GM18858 (cell line): ENCODE data around the gene CFAP77.

Source experiments
- ATAC-seq: cut with Tn5 transposase; IDR thresholded peaks from one replicate; pipeline ENCODE4 v1.9.1; 2021; ENCODE audit not compliant: unreplicated experiment

The CFAP77 gene

DNA sequence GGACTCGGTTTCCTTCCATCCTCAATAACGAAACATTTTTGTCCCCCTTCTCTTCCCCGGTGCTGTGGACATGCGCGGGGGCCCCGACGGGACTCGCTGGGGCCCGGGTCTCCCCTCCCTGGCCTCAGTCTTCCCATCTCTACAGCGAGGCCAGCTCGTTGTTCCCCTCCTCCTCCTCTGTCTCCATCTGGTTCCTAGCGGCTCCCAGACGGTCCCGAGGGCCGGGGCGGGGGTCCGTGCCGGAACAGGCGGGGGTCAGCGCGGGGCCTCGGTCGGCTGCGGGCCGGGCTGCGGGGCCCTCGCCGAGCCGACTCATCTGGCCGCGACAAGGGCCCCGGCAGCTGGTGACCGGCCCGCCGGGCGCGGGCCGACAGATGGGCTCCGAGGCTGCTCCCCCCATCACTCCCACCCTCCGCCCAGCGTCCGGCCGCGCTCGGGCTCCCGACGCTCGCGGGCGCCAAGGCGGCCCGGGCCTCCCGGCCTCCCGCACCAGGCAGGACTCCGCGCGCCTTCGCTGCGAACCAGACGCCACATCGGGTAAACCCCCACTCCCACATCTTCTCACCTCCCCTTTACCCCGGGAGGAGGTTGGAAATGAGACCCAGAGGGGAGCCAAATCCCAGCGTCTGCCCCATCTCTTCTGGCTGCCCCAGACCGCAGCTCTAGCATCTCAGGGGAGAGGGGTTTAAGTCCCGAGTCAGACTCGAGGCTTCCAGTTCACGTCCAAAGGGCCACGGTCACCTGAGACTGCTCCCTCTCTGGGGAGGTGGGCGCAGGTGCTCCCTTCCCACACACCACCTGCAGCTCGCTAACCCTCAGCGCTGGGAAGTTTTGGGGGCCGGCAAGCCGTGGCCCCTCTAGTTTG lies 180.5 kb downstream of the CFAP77 start:
- ATAC-seq = no peak

DNA sequence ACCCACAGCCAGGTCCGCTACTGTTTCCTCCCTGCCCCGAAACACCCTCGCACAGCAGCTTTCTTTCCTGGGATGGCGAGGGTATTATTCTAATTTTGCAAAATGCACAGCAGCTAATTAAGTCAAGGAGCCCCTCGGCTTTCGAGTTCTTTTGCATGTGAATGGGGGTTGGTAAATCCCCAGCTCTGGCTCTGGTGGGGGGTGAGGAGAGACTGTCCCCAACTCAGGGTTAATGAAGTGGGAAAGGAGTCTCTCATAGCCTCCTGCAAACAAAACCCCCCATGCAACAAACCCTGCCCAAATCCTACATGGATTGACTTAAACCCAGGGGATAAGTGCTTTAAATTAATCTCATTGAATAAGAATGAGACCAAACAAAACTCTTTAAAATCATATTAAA lies 181.2 kb downstream of the CFAP77 start:
- no peak for ATAC-seq

DNA sequence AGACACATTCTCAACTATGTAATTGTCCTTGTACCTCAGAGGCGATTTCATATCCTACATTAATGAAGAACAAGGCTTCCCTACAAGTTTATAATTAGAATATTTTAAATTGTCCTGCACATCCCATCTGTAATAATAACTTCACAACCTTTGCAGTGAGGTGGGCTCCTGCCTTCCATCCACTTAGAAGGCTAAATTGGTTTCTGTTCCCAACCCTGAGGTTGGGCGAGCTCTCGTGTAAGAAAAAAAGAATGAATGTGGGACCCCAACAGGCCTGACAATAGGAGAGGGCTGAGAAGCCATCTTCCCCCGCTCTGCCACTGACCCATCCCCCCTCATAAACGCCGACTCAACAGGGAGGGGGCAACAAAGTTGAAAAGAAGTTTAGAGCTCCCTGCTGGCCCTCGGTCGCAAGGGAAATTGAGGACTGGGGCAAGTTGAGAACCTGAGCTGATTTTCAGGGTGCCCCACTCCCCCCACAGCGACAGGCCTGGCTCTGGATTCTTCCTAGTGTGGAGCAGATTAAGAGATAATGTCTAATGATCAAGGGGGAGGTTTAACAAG lies 181.8 kb downstream of the CFAP77 start:
- ATAC-seq = no peak

DNA sequence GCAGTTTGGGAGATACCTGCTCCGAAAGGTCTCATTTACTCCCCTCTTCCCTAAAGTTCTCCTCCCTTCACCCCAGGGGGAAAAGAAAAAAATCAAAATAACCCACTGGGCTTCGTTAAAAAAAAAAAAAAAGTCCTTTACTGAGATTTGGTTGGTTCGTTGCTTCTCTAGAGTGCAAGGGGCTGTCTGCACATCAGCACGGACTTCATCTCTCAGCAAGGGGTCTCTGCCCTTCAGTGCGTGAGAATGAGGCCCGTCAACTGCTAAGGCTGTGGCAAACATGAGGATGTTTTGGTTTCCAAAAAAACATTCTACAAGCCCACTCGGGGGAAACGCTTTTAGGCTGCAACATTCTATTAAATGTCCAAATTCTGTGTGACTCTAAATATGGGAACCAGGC lies 182.4 kb downstream of the CFAP77 start:
- ATAC-seq = no peak

DNA sequence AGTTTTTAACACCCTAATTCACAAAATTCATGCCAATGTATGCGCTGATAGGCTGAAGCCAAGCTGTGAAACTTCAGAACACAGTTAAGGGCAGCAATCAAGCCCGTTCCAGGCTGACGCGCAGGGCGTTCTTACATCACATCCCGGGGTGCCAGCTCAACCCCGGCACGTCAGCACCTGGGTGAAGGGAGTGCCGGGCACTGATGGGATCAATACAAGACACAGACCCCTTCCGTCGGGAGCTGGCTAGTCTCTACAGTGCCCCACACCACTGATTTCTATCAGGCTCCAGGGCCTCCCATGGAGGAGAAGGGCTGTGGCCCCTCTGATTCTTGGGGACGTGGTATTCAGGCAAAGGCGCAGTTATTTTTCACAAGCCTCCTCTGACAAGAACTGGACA lies 184.4 kb downstream of the CFAP77 start:
- no peak for ATAC-seq

DNA sequence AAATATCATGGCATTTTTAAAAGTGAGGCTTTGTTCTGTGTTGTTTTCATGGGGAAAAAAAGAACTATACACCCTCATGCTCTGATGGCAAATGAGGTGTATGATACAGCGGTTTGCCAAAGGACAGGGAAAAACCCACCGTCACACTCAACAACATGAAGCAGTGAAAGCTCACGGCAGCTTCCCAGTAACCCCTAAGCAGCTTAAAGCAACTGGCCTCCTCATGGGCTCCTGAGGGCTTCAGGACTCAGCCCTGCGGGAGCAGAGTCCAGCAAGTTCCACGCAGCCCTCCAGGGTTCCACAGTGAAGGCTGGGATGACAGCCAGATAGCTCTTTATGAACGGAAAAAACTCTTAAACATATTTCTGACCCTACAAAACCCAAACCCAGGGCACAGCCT lies 185.3 kb downstream of the CFAP77 start:
- no peak for ATAC-seq

DNA sequence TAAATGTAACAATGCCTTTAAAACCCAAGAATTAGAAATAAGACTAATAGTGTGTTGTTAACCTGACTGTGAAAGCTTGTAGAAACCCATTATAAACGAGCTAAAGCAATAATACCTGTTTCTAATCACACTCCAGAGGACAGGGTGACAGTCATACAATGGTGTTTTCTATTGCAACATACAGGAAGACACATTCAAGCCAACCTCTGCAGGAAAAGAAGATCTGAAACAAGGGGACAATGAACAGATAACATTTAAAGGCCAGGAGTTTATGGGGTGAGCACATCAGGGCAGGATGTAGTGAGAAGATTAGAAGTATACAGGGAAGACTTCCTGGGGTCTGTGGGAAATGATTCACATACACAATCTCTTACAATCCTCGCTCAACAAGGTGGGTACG lies 186.2 kb downstream of the CFAP77 start:
- no peak for ATAC-seq

DNA sequence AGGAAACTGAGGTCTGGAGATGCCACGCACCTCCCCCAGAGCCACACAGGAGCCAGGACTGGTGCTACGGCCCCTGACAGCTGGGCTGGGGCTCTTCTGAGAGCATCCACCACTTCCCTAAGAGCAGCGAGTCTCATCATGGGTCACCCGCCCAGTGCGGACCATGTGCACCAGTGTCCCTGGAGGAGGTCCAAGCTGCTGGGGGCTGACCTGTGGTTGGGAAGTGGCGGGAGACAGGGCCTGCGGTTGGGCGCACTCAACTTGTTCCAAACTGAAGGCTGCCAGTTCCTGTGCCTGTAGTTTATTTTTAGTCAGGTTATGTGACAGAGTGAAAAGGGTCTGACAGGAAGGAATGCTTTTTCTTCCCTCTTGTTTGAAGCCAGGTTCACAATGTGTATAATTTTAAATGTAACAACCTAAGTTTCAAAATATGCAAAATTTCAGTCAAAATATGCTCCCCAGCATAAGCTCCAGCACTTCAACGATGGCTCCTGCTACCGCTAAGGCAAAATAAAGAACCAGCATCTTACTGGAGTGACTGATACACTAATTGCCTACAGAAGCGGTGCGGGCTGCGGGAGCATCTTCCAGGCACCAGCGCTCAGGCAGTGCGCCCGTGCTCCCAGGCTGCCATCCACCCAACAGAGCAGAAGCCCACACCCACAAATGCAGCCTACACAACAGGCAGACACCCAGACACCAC lies 187.2 kb downstream of the CFAP77 start:
- no peak for ATAC-seq

DNA sequence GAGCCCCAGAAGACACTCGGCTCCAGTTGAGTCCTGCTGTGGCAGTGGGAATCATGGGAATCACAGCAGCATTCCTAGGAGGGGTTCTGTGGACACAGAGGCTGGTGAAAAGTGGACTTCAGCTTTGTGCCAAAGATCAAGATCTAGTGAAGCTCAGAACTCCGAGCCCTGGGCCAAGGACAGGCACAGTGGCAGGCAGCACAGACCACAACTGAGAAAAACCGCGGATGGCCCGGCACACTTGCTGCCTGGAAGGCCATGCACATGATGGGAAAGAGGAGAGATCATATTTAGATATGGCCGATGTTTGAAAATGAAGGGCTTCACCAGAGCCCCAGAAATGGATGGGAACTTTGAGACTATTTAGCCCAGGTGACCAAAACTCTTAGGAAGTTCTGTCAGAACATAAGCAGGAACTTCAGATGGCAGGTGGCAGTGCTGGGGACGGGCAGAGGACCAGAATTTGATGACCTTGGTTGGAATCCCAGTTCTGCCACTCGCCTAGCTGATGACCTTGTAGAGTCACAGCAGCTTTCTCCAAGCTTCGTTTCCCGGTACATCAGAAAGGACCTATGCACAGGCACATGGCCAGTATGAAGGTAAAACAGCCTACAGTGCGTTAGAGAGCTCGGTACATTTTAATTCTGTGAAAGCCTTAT lies 190.4 kb downstream of the CFAP77 start:
- ATAC-seq = no peak

DNA sequence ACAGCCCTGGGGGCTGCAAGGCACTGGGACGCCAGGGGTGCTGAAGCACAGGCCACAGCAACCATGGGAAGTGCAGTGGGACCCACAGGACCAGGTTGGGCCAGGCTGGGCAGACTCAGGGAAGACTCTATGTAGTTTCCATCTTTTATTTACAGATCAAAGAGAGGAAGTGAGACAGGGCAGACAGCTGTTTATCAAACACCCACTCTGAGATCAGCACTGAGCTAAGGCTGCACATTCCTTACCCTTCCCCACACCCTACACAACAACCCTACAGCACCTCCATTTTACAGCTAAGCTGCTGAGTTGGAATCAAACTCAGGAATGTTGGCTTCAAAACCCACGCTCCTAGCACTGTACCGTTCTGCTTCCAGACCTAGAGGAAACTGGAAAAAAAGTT lies 192.2 kb downstream of the CFAP77 start:
- no peak for ATAC-seq

DNA sequence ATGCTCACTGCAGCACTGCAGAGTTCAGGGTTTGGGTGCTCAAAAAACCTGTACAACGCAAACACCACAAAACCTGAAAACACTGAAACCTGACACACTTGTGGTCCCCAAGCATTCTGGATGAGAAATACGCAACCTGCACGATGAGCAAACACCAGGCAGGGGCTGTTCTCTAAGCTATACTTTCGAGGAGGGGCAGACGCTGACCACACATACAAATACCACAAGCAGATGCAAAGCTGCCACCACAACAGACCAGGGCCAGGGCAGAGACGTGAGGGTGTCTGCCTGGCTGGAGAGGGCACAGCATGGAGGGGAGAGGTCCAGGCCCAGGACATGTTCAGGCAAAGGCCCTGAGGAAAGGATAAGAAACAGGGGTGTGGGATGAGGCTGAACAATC lies 195.4 kb downstream of the CFAP77 start:
- no peak for ATAC-seq

DNA sequence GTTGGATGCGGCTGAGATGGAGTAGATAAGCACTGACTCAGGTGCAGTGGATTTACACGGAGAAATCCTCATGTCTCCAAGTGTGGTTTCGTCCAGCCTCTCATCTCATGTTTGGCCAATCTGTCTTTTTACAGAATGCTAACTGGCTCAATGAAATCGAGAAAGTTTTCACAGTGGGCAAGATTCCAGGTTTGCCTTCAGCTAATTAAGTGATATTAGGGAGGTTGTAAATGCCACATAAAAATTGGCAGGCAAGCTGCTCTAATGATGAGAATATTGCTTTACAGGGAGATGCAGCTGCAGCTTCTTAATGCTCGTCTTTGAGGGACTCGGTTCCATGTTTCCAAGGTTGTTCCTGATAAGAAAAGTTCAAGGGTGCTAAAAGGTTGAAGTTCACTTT lies 196.1 kb downstream of the CFAP77 start:
- ATAC-seq = no peak

DNA sequence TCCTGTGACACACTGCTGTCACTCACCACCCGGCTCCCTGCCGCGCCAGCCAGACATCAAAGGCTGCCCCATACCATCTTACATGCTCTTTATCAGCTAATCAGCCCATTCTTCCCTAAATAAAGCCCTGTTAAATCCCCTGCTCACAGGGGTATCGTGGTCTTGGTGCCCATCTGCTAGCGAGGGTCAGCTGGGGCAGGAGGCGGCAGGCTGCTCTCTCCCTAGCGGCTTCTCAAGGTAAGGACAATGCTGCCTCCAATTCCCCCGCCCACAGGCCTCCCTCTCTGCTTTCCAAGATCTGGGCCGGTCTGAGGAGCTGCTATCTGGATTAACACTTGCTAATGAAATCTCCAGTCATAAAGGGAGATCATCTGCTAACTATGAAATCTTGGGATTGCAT lies 199.2 kb downstream of the CFAP77 start:
- no peak for ATAC-seq

DNA sequence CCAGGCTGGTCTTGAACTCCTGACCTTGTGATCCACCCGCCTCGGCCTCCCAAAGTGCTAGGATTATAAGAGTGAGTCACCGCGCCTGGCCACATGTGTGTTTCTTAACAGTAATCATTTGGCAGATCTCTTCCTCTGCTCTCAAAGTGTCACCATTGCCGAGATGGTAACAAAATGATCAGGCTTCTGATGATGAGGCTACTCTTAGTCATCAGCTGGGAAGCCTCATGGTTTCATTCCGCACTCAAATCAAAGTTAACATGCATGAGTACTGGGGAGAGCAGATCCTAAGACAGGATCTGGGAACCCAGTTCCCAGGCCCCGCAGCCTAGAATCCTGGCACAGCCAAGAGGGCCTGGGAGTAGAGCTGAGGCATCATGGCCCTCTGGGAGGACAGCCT lies 199.8 kb downstream of the CFAP77 start:
- ATAC-seq = no peak

DNA sequence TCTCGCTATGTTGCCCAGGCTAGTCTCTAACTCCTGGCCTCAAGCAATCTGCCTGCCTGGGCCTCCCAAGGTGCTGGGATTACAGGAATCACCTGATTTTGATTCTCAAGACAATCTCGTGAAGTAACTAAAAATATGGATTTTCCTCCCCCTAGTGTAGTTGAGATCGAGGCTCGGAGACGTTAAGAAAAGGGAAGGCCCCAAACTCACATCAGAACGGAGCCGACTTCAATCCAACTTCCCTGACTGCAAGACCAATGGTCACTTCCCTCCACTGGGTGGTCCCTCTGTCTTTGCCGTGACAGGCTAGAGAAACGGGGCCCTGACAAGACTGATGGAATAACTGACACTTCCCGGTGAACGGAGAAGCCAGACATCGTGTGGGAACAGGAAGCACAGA lies 200.7 kb downstream of the CFAP77 start:
- no peak for ATAC-seq

DNA sequence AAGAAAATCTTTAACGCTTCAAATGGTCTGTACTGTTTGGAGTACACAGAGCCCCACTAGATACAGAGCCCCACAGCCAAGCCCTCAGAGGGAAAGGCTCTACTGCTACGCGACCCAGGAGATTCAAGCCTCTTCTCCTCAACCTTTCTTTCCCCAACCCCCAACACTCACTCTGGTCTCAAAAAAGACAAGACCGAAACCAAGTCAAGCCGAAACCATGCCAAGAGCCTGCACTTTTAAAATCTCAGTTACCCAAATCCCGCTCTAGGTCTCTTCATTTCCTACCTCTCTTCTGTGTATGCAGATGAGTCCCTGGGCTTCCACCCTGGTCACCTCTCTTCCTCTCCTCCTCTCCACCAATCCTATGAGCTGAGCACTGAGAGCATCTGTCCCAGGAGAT lies 204.3 kb downstream of the CFAP77 start:
- no peak for ATAC-seq

DNA sequence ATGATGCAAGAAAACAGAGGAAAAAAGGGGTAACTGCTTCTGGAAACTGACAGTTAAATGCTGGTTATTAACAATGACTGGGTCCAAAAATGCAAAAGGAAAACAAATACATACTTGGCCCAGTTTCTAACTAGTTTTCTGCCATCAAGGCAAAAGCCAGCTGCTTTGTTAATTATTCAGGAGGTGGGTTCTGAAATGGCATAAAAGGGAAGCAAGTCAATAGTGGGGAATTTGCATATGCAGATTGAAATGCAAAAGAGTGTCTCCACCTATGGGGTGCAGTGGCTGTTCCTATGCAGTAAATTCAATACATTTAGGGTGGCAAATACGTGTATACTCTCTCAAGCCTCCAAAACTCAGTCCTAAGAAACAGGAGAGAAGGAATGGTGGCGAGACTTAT lies 205.8 kb downstream of the CFAP77 start:
- no peak for ATAC-seq

DNA sequence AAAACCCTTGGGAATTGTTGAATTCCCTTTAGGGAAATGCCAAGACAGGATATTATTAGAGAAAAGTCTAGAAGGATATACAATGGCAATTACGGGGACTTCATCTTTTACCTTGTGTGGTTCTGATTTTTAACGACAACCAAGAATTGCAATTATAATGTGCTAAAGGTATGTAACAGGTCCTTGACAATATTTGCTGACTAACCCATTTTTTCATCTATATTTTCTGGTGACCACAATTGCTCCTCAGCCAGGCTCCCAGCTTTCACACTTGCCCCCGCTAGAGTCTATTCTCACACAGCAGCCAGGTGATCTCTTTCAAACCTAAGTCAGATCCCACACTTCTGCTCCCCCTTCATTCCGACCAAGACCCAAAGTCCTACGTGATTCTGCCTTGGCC lies 206.7 kb downstream of the CFAP77 start:
- no peak for ATAC-seq

DNA sequence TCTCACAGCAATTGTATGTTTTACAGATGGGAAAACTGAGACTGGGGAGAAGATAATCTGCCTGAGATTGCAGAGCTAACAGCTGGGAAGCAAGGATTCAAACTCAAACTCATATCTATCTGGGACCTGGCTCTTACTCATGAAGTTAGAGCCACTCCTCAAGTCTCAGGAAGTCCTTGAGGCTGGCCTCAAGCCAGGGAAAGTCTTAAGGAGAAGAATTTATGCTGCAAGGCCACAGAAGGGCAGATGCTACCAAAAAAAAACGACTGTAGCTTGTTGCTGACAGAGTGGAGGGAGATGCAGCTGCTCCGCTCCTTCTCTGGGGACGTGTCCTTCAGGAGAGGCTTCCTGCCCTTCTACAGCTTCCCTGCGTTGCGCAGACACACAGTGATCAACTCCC lies 212.1 kb downstream of the CFAP77 start:
- ATAC-seq = no peak
